ENCODE data around the gene CRACR2B. TPM values are rescaled to one million over a fixed set of nuclear protein-coding genes. Genes with fewer than 3 reads are reported as not detected.

The CRACR2B gene
- total and polyA plus RNA-seq, 3 experiments from 2014 or later, result 2.4 to 3.6 TPM; not detected in 1

GRCh38 chr11:828506-829175 lies 922 bp downstream of the CRACR2B start:
- POLR2A ChIA-PET, result interaction anchor here (0.8 to 1.8 kb wide), 3 partner anchors 9 to 33 kb away, joined by 3 to 7 read pairs (median 6); partner anchors contain the start of genes POLR2L and TSPAN4
- H3K4me1 ChIP-seq (ENCODE audit: insufficient read depth, low read length), result peaks cover 45% of the 10 kb centered on the region
- peaks cover 20% of the 10 kb centered on the region for H3K27me3 ChIP-seq (ENCODE audit: insufficient read depth, low read length, poor library complexity, severe bottlenecking)
- peaks cover 9 to 19% of the 10 kb centered on the region in 2 donors for H3K27me3 Mint-ChIP-seq
- CTCF ChIA-PET, result no interaction called here
- no peak overlapping the region for H3K4me3 ChIP-seq (ENCODE audit: low read length)
- H3K36me3 Mint-ChIP-seq, result peaks cover 0 to 14% (median 4%) of the 10 kb centered on the region in 3 donors
- no peaks in the 10 kb centered on the region for H3K36me3 ChIP-seq (ENCODE audit: insufficient read depth, low read length)
- no peak overlapping the region for H3K27ac Mint-ChIP-seq
- H3K9me3 ChIP-seq (ENCODE audit: low read length), result no peaks in the 10 kb centered on the region
- peak overlapping the region; percentile 29 to 76 (median 64) for H3K4me3 Mint-ChIP-seq
- no peak overlapping the region for H3K27ac ChIP-seq (ENCODE audit: low read depth, low read length)
- H3K4me1 Mint-ChIP-seq, result peaks cover 4 to 57% (median 15%) of the 10 kb centered on the region in 3 donors
- no peak for DNase-seq
- H3K9me3 Mint-ChIP-seq, result no peaks in the 10 kb centered on the region

GRCh38 chr11:829176-829846 lies 1.6 kb downstream of the CRACR2B start:
- H3K4me3 ChIP-seq (ENCODE audit: low read length), result peak overlapping the region; percentile 28
- H3K4me3 Mint-ChIP-seq, result peak overlapping the region; percentile 29 to 84 (median 49)
- peaks cover 20% of the 10 kb centered on the region for H3K27me3 ChIP-seq (ENCODE audit: insufficient read depth, low read length, poor library complexity, severe bottlenecking)
- peaks cover 4 to 64% (median 18%) of the 10 kb centered on the region in 3 donors for H3K4me1 Mint-ChIP-seq
- peaks cover 9 to 19% of the 10 kb centered on the region in 2 donors for H3K27me3 Mint-ChIP-seq
- no peaks in the 10 kb centered on the region for H3K9me3 Mint-ChIP-seq
- peaks cover 47% of the 10 kb centered on the region for H3K4me1 ChIP-seq (ENCODE audit: insufficient read depth, low read length)
- DNase-seq, result no peak
- no peaks in the 10 kb centered on the region for H3K9me3 ChIP-seq (ENCODE audit: low read length)
- H3K27ac Mint-ChIP-seq, result no peak overlapping the region
- H3K27ac ChIP-seq (ENCODE audit: low read depth, low read length), result no peak overlapping the region
- H3K36me3 ChIP-seq (ENCODE audit: insufficient read depth, low read length), result no peaks in the 10 kb centered on the region
- ChIA-PET CTCF (interaction anchor here (1.9 kb wide), 1 partner anchor 19 kb away, joined by 7 read pairs; no protein-coding TSS in a partner anchor), POLR2A (interaction anchor here (1.8 to 3.3 kb wide), 3 partner anchors 9 to 33 kb away, joined by 6 to 16 read pairs (median 7); partner anchors contain the start of gene PNPLA2)
- H3K36me3 Mint-ChIP-seq, result peaks cover 0 to 9% (median 4%) of the 10 kb centered on the region in 3 donors

- Mint-ChIP-seq H3K9me3 (no peaks in the 10 kb centered on the region), H3K4me1 (peaks cover 4 to 69% (median 18%) of the 10 kb centered on the region in 3 donors), H3K36me3 (peaks cover 0 to 7% (median 4%) of the 10 kb centered on the region in 3 donors), H3K4me3 (peak overlapping the region; percentile 52 to 84 (median 64)), H3K27me3 (peaks cover 9 to 19% of the 10 kb centered on the region in 2 donors), H3K27ac (no peak overlapping the region)
- H3K27ac ChIP-seq (ENCODE audit: low read depth, low read length), result no peak overlapping the region
- H3K9me3 ChIP-seq (ENCODE audit: low read length), result no peaks in the 10 kb centered on the region
- CTCF ChIA-PET, result interaction anchor here (1.9 kb wide), 1 partner anchor 18 kb away, joined by 7 read pairs; no protein-coding TSS in a partner anchor
- peak overlapping the region; percentile 28 for H3K4me3 ChIP-seq (ENCODE audit: low read length)
- DNase-seq, result no peak
- H3K36me3 ChIP-seq (ENCODE audit: insufficient read depth, low read length), result no peaks in the 10 kb centered on the region
- peaks cover 47% of the 10 kb centered on the region for H3K4me1 ChIP-seq (ENCODE audit: insufficient read depth, low read length)
- H3K27me3 ChIP-seq (ENCODE audit: insufficient read depth, low read length, poor library complexity, severe bottlenecking), result peaks cover 20% of the 10 kb centered on the region
- POLR2A ChIA-PET, result interaction anchor here (1.3 to 3.3 kb wide), 3 partner anchors 10 to 34 kb away, joined by 3 to 16 read pairs (median 6); partner anchors contain the start of gene PNPLA2
These were observed 2.2 kb downstream of the CRACR2B start for GRCh38 chr11:829847-830294.

- Histone ChIP-seq H3K4me1 (ENCODE audit: insufficient read depth, low read length) (peaks cover 47% of the 10 kb centered on the region), H3K27me3 (ENCODE audit: insufficient read depth, low read length, poor library complexity, severe bottlenecking) (peaks cover 20% of the 10 kb centered on the region), H3K36me3 (ENCODE audit: insufficient read depth, low read length) (no peaks in the 10 kb centered on the region), H3K27ac (ENCODE audit: low read depth, low read length) (no peak overlapping the region), H3K9me3 (ENCODE audit: low read length) (no peaks in the 10 kb centered on the region), H3K4me3 (ENCODE audit: low read length) (peak overlapping the region; percentile 32)
- Mint-ChIP-seq H3K4me1 (peaks cover 4 to 70% (median 18%) of the 10 kb centered on the region in 3 donors), H3K27ac (no peak overlapping the region), H3K27me3 (peaks cover 7 to 19% of the 10 kb centered on the region in 2 donors), H3K9me3 (no peaks in the 10 kb centered on the region), H3K4me3 (peak overlapping the region; percentile 52 to 84 (median 64)), H3K36me3 (peaks cover 0 to 1% (median 0%) of the 10 kb centered on the region in 3 donors)
- peak; percentile 58 to 77 (median 64) for DNase-seq
- POLR2A ChIA-PET, result interaction anchor here (0.9 to 3.3 kb wide), 4 partner anchors 10 to 35 kb away, joined by 3 to 16 read pairs (median 4); partner anchors contain the start of genes PNPLA2 and TSPAN4
- CTCF ChIA-PET, result interaction anchor here (0.7 to 1.9 kb wide), 3 partner anchors 11 to 18 kb away, joined by 3 to 7 read pairs (median 5); partner anchors contain the start of gene PNPLA2
These were observed 2.8 kb downstream of the CRACR2B start for GRCh38 chr11:830295-831117.

GRCh38 chr11:831118-831864 lies 3.6 kb downstream of the CRACR2B start:
- no peaks in the 10 kb centered on the region for H3K36me3 Mint-ChIP-seq
- POLR2A ChIA-PET, result interaction anchor here (0.9 to 3.3 kb wide), 5 partner anchors 9 to 27 kb away, joined by 3 to 16 read pairs (median 5); partner anchors contain the start of genes PNPLA2 and TSPAN4
- peaks cover 47% of the 10 kb centered on the region for H3K4me1 ChIP-seq (ENCODE audit: insufficient read depth, low read length)
- H3K9me3 ChIP-seq (ENCODE audit: low read length), result no peaks in the 10 kb centered on the region
- no peaks in the 10 kb centered on the region for H3K9me3 Mint-ChIP-seq
- H3K4me3 ChIP-seq (ENCODE audit: low read length), result no peak overlapping the region
- DNase-seq, result no peak
- H3K27me3 Mint-ChIP-seq, result peaks cover 7 to 19% of the 10 kb centered on the region in 2 donors
- CTCF ChIA-PET, result interaction anchor here (0.7 to 1.9 kb wide), 4 partner anchors 9 to 17 kb away, joined by 3 to 7 read pairs (median 4); partner anchors contain the start of gene PNPLA2
- H3K4me1 Mint-ChIP-seq, result peaks cover 4 to 70% (median 18%) of the 10 kb centered on the region in 3 donors
- H3K27me3 ChIP-seq (ENCODE audit: insufficient read depth, low read length, poor library complexity, severe bottlenecking), result peaks cover 20% of the 10 kb centered on the region
- no peak overlapping the region for H3K27ac ChIP-seq (ENCODE audit: low read depth, low read length)
- H3K27ac Mint-ChIP-seq, result peak overlapping the region in 1 of 8 donors; percentile 52
- peak overlapping the region; percentile 33 to 74 (median 54) for H3K4me3 Mint-ChIP-seq
- no peaks in the 10 kb centered on the region for H3K36me3 ChIP-seq (ENCODE audit: insufficient read depth, low read length)

GRCh38 chr11:831961-832528 lies 4.3 kb downstream of the CRACR2B start:
- peak overlapping the region; percentile 19 for H3K4me3 ChIP-seq (ENCODE audit: low read length)
- ChIA-PET CTCF (interaction anchor here (0.7 to 1.4 kb wide), 4 partner anchors 9 to 16 kb away, joined by 3 to 6 read pairs (median 4); partner anchors contain the start of genes POLR2L and TSPAN4), POLR2A (interaction anchor here (0.5 to 3.3 kb wide), 6 partner anchors 9 to 137 kb away, joined by 3 to 16 read pairs (median 5); partner anchors contain the start of genes PNPLA2, RPLP2, TMEM80 and TSPAN4)
- peaks cover 0 to 2% (median 0%) of the 10 kb centered on the region in 3 donors for H3K36me3 Mint-ChIP-seq
- H3K4me1 Mint-ChIP-seq, result peaks cover 0 to 64% (median 14%) of the 10 kb centered on the region in 3 donors
- no peaks in the 10 kb centered on the region for H3K36me3 ChIP-seq (ENCODE audit: insufficient read depth, low read length)
- H3K27me3 ChIP-seq (ENCODE audit: insufficient read depth, low read length, poor library complexity, severe bottlenecking), result peaks cover 20% of the 10 kb centered on the region
- no peak for DNase-seq
- H3K9me3 ChIP-seq (ENCODE audit: low read length), result no peaks in the 10 kb centered on the region
- peak overlapping the region in 1 of 8 donors; percentile 52 for H3K27ac Mint-ChIP-seq
- peaks cover 44% of the 10 kb centered on the region for H3K4me1 ChIP-seq (ENCODE audit: insufficient read depth, low read length)
- peaks cover 4 to 19% of the 10 kb centered on the region in 2 donors for H3K27me3 Mint-ChIP-seq
- peak overlapping the region; percentile 38 for H3K27ac ChIP-seq (ENCODE audit: low read depth, low read length)
- no peaks in the 10 kb centered on the region for H3K9me3 Mint-ChIP-seq
- H3K4me3 Mint-ChIP-seq, result peak overlapping the region; percentile 33 to 67 (median 54)
